HCT116 (cell line): ENCODE measurements around the gene PKP1.

ENCODE experiments used
- ATF3 ChIP-seq: IDR thresholded peaks from 2 replicates; pipeline ENCODE4 v1.6.1; 2012
- CTCF ChIP-seq, 3 experiments: fragments of 200-600 bp in 1 of 3; sonication (generic) in 1 of 3; IDR thresholded peaks in 2 of 3; conservative IDR thresholded peaks in 1 of 3; 2 replicates each; pipeline ENCODE4 v1.5.1; 2012 to 2017; ENCODE audit warnings: low read depth in 2 of 3, low read length in 2 of 3, antibody characterized with exemption in 1 of 3, borderline replicate concordance in 1 of 3, control low read depth in 1 of 3, mild to moderate bottlenecking in 1 of 3, mixed read lengths in 1 of 3, mixed run types in 1 of 3, moderate library complexity in 1 of 3; ENCODE audit not compliant: insufficient read depth in 1 of 3
- EZH2 ChIP-seq: fragments of 200-600 bp; sonication (generic); IDR thresholded peaks from 2 replicates; pipeline ENCODE4 v1.6.1; 2017; ENCODE audit warnings: antibody characterized with exemption, mixed run types
- EZH2phosphoT487 ChIP-seq: fragments of 200-600 bp; IDR thresholded peaks from 2 replicates; pipeline ENCODE4 v1.6.1; 2018; ENCODE audit warnings: antibody characterized with exemption, borderline replicate concordance
- JUND ChIP-seq: IDR thresholded peaks from 2 replicates; pipeline ENCODE4 v1.6.1; 2012
- POLR2A ChIP-seq: IDR thresholded peaks from 2 replicates; pipeline ENCODE4 v1.7.0; 2011; ENCODE audit warnings: borderline replicate concordance; ENCODE audit not compliant: insufficient read depth, insufficient read length; ENCODE audit errors: extremely low read depth
- POLR2AphosphoS5 ChIP-seq: IDR thresholded peaks from 2 replicates; pipeline ENCODE4 v1.6.1; 2011; ENCODE audit warnings: mild to moderate bottlenecking, low read depth, low read length, moderate library complexity
- RAD21 ChIP-seq: IDR thresholded peaks from 2 replicates; pipeline ENCODE4 v1.6.1; 2012; ENCODE audit warnings: low read depth, mild to moderate bottlenecking
- SIN3A ChIP-seq: IDR thresholded peaks from 2 replicates; pipeline ENCODE4 v1.6.1; 2012; ENCODE audit warnings: low read depth
- SP1 ChIP-seq: IDR thresholded peaks from 2 replicates; pipeline ENCODE4 v1.6.1; 2012; ENCODE audit warnings: low read depth
- SRF ChIP-seq: IDR thresholded peaks from 2 replicates; pipeline ENCODE4 v1.6.1; 2012; ENCODE audit warnings: low read depth
- TCF7L2 ChIP-seq: IDR thresholded peaks from 2 replicates; pipeline ENCODE4 v1.7.0; 2011; ENCODE audit warnings: borderline replicate concordance, inconsistent platforms; ENCODE audit not compliant: insufficient read depth, insufficient read length; ENCODE audit errors: extremely low read depth
- TF ChIP-seq, protein P1 (sequence below): IDR thresholded peaks from 2 replicates; pipeline ENCODE4 v1.6.1; 2012; ENCODE audit warnings: low read depth
- TF ChIP-seq, protein P2 (sequence below): IDR thresholded peaks from 2 replicates; pipeline ENCODE4 v1.6.1; 2012

DNA sequence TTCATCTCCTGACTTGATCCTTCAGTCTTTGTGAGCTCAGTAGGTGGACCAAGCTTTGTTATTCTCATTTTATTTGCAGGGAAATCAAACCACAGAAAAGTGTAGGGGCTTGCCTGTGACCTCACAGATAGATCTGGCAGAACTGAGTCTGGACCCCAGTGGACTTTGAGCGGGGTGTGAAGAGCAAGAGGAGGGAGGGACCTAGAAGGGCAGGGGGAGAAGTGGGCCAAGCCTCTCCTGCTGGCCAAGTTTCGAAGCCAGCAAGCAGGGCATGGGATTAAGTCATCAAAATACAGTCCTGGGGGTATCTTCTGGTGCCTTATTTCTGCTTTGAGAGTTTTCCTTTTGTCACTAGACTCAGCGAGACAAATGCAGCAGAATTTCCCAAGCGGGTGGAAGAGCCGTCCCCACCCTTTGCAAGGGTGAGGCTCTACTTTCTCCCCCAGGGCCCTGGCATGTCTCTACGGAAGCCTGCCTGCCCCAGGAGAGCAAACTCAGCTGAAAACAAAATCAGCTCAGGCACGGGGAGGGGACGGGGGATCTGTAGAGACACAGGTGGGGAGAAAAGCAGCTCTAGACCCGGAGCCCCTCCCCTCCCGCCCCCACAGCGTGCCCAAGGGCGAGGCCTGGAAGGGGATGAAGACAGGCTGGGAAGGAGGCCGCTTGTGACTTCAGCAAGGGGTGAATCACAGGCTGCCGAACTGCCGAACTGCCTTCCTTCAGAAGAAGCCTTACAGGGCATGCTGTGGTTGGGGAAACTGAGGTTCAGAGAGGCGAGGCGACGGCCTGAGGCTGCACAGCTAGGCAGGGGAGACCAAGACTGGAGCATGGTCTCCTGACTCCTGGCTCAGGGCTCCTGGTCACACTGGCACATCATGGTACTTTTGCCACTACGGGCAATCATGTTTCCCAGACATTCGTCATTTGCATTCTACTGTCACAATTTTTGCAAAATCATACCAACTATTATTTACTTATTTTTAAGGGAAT lies 19.2 kb downstream of the PKP1 start:
- no peak for TF ChIP-seq SP1
- TF ChIP-seq POLR2A, result no peak
- no peak for TF ChIP-seq CTCF (IDR thresholded peaks at IDR 0.05 in 2 of 3, conservative IDR thresholded peaks at IDR 0.05 in 1 of 3; ENCODE audit: borderline replicate concordance in 1 of 3, insufficient read depth in 1 of 3, low read depth in 2 of 3, low read length in 2 of 3)
- TF ChIP-seq RAD21, result no peak
- no peak for TF ChIP-seq SRF
- no peak for TF ChIP-seq POLR2AphosphoS5
- no peak for TF ChIP-seq EZH2phosphoT487
- TF ChIP-seq, protein P1, sequence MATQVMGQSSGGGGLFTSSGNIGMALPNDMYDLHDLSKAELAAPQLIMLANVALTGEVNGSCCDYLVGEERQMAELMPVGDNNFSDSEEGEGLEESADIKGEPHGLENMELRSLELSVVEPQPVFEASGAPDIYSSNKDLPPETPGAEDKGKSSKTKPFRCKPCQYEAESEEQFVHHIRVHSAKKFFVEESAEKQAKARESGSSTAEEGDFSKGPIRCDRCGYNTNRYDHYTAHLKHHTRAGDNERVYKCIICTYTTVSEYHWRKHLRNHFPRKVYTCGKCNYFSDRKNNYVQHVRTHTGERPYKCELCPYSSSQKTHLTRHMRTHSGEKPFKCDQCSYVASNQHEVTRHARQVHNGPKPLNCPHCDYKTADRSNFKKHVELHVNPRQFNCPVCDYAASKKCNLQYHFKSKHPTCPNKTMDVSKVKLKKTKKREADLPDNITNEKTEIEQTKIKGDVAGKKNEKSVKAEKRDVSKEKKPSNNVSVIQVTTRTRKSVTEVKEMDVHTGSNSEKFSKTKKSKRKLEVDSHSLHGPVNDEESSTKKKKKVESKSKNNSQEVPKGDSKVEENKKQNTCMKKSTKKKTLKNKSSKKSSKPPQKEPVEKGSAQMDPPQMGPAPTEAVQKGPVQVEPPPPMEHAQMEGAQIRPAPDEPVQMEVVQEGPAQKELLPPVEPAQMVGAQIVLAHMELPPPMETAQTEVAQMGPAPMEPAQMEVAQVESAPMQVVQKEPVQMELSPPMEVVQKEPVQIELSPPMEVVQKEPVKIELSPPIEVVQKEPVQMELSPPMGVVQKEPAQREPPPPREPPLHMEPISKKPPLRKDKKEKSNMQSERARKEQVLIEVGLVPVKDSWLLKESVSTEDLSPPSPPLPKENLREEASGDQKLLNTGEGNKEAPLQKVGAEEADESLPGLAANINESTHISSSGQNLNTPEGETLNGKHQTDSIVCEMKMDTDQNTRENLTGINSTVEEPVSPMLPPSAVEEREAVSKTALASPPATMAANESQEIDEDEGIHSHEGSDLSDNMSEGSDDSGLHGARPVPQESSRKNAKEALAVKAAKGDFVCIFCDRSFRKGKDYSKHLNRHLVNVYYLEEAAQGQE, result no peak
- TF ChIP-seq EZH2, result no peak
- TF ChIP-seq, protein P2, sequence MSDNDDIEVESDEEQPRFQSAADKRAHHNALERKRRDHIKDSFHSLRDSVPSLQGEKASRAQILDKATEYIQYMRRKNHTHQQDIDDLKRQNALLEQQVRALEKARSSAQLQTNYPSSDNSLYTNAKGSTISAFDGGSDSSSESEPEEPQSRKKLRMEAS, result no peak
- TF ChIP-seq ATF3, result no peak
- no peak for TF ChIP-seq SIN3A
- TF ChIP-seq JUND, result no peak
- no peak for TF ChIP-seq TCF7L2
